HCEC 1CT (cell line): ENCODE data around the gene FOXD4L1.
"Not testable (repeated sequence)": the region's sequence is repeated elsewhere in the genome, so short reads cannot be mapped to it uniquely, and the experiment has no call there.

ENCODE experiments used
- DNase-seq: peaks from one replicate; pipeline ENCODE4 v3.0.0-alpha.2; 2017

The FOXD4L1 gene

DNA sequence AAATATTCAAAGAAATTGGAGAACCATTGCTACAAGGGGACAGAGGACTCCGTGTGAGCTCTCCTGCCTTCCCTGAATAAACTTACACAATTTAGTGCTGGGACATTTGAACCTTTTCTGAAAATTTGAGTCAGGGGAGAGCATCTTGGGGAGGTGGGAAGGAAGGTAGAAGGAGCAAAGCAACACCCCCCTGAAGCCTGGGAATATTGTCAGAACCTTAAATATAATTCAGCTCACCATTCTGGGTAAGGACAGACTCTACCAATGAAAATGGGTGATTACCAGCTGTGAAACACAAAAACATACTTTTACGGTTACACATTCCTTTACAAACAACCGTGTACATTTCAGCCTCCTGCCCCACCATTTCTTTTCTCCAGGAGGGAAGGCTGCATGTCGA, at the start of gene FOXD4L1:
Gene FOXD4L1 (plus strand): TSS at position 301 of the 400 bp plus-strand sequence. CDS start 592 bp downstream, outside the sequence.
- not testable (repeated sequence) for DNase-seq

DNA sequence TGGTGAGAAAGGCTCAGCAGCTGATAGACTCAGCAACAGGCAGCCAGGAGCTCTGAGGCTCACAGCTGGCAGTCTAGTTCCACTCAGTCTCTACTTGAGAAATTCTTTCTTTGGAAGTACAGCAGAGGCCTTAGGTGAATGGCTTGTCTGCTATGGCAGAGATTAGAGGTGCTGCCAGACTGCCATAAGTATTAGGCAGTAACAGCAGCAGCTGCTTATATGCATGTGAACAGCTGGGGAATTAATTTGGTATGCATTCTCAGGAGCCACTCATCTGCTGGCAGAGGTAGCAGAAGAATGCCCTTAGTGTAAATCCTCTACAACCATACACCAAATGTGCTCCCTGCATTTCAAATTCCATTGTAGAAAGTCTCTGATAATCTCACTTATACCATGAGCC, 32.7 kb upstream of the FOXD4L1 start:
- not testable (repeated sequence) for DNase-seq

DNA sequence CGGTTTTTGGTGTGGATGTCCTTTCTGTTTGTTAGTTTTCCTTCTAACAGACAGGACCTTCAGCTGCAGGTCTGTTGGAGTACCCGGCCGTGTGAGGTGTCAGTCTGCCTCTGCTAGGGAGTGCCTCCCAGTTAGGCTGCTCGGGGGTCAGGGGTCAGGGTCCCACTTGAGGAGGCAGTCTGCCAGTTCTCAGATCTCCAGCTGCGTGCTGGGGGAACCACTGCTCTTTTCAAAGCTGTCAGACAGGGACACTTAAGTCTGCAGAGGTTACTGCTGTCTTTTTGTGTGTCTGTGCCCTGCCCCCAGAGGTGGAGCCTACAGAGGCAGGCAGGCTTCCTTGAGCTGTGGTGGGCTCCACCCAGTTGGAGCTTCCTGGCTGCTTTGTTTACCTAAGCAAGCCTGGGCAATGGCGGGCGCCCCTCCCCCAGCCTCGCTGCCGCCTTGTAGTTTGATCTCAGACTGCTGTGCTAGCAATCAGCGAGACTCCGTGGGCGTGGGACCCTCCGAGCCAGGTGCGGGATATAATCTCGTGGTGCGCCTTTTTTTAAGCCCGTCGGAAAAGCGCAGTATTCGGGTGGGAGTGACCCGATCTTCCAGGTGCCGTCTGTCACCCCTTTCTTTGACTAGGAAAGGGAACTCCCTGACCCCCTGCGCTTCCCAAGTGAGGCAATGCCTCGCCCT, 21.6 kb upstream of the FOXD4L1 start:
- DNase-seq = not testable (repeated sequence)

DNA sequence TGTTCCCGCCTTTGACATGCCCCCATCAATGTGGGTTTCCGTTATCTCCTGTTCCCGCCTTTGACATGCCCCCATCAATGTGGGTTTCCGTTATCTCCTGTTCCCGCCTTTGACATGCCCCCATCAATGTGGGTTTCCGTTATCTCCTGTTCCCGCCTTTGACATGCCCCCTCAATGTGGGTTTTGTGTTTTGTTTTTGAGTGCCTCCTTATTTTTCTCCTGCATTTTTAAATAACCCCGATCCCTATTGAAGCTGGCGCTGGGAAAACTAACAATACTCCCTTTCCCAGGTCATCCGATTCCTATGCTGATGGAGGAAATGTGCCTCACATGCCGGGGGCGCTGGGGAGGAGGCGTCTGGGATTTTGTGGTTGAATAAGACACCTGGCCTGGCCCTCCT, 1.9 kb upstream of the FOXD4L1 start:
- not testable (repeated sequence) for DNase-seq

DNA sequence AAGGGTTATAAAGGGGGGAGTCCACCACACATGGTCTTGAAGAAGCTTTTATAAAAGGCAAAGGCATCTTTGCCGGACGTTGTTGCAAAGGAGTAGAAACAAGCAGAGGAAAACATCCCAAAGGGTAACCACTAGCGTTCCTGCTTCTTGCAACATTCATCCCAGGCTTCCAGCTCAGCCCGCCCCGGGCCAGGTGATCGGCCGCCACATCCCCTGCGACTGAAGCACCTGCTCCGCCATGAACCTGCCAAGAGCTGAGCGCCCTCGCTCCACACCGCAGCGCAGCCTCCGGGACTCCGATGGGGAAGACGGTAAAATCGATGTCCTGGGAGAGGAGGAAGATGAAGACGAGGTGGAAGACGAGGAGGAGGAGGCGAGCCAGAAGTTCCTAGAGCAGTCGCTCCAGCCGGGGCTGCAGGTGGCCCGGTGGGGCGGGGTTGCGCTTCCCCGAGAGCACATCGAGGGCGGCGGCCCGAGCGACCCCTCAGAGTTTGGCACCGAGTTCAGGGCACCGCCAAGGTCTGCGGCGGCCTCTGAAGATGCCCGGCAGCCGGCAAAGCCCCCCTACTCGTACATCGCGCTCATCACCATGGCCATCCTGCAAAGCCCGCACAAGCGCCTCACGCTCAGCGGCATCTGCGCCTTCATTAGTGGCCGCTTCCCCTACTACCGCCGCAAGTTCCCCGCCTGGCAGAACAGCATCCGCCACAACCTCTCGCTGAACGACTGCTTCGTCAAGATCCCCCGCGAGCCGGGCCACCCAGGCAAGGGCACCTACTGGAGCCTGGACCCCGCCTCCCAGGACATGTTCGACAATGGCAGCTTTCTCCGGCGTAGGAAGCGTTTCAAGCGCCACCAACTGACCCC, 787 bp downstream of the FOXD4L1 start:
- DNase-seq = not testable (repeated sequence)

DNA sequence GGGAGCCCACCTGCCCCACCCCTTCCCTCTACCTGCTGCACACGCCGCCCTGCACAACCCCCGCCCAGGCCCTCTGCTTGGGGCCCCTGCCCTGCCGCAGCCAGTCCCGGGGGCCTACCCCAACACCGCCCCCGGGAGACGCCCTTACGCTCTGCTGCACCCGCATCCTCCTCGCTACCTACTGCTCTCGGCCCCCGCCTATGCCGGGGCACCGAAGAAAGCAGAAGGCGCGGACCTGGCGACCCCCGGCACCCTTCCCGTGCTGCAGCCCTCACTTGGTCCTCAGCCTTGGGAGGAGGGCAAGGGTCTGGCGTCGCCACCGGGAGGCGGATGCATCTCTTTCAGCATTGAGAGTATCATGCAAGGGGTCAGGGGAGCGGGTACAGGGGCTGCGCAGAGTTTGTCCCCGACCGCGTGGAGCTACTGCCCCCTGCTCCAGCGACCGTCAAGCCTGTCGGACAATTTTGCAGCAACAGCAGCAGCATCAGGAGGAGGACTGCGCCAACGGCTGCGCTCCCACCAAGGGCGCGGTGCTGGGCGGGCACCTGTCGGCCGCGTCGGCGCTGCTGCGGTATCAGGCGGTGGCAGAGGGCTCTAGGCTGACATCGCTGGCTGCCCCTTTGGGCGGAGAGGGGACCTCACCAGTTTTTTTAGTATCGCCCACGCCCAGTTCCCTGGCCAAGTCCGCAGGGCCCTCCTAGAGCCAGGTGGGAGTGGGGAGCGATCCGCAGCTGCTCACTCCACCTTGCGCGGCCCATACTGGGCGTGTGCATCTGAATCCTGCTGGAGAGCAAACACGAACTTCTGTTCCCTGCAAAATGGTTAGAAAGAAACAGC, 1.6 kb downstream of the FOXD4L1 start:
- DNase-seq = not testable (repeated sequence)

DNA sequence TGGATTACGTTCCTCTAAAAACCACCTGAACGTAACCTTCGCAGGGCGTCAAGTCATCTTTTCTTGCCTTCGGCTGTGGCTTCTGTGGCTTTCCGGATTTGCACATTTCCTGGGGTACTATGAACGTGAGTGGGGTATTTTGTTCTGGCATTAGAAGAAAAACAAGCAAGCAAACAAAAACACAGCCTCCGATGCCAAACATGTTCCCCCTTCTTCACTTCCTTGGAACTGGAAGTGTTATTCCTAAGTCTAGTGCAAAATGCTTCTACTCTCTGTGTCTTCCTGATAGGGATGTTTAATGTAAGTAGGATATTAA, 2.2 kb downstream of the FOXD4L1 start:
- DNase-seq = not testable (repeated sequence)

DNA sequence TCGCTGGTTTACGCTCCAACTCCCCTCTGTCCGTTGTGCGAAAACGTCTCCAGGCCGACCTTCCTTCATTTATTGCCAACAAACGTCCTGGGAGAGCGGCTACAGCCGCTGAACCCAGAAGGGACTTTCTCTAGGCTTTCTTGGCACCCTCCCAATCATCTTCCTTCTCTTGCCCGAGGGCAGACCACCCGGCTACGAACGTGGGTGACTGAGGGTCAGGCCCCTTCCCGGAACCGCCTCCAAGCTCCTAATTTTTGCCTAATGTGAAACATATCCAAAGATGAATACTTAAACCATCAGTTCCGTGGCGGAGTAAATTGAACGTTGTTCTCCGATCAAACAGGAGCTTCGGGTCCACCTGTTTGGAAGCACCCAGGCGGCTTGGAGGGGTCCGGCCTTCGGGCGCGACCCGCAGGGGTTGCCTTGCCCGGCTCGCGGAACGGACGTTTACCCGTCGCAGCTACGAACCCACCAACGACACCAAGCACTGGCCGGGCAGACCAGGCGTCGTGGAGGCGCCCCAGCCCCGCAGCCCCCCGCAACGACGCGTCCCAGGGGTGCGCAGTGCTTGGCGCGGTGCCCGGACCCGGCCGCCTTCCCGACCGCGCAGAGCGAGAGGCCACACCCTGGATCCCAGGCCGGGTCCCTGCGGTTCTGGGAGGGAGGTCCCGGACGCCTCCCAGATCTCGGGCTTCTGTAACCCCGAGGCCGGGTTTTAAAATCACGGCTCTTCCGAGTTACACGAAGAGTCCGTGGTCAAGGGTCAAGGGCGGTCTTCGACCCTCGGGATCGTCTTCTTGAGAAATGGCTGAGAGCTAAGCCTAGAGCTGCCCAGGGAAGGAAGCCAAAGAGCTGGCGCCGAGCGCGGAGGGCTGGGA, 4.0 kb downstream of the FOXD4L1 start:
- not testable (repeated sequence) for DNase-seq

DNA sequence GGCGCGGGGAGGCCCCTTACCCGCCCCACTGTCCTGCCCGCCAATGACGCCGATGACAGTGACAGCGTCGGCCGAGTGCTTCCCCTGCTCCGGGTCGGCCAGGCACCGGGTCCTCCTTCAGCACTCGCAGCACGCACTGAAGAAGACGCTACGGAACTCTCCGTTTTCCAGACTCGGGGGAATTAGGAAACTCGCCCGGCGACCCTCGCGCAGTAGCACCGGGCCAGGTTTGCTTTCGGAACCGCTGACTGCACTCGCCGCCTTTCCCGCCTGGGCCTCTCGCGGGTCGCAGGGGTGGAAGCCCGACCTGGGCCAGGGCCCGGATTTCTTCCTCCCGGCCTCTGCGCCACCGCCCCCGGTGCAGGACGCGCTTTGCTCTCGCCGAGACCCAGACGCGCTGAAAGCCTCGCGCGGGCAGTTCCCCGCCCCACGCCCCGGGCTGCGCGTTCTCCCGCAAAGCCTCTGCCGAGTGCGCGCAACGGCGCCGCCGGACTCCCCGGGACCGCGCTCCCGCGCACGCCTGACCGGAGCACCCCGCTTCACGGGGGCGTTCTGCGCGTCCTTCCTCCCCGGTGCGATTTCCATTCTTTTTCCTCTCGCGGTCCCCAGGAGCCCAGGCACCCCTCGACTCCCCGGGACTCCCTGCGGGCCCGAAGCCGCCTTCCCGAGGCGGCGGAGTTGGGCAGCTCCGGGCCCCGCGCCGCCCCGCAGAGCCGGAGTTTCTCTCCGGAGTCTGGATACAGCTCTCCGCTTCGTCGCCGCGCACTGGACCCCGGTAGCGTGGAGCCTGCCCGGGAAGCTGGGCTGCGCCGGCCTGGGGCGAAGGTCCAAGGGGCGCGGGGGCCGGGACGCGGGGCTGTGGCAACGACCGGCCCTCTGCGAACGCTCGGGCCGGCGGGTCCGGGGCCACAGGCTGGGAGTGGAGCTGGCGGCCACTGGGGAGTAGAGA, 4.9 kb downstream of the FOXD4L1 start:
- DNase-seq = not testable (repeated sequence)

DNA sequence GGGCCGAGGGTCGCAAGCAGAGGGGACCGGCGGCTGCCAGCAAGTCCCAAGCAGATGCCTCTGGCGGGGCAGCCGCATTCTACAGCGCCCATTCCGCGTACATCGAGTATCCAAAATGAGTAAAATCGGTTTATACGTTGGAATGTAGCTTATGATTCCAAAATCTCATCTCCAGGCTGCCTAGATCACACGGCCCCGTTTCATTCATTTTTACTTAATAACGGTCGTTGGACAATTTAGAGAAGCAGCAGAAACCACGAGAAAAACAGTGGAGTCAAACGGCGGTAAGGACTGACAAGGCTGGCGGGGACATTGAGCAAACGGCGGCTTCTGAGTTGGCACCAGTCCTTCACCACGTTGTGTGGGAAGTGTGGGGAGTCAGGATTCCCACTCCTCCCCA, 5.6 kb downstream of the FOXD4L1 start:
- DNase-seq = not testable (repeated sequence)

DNA sequence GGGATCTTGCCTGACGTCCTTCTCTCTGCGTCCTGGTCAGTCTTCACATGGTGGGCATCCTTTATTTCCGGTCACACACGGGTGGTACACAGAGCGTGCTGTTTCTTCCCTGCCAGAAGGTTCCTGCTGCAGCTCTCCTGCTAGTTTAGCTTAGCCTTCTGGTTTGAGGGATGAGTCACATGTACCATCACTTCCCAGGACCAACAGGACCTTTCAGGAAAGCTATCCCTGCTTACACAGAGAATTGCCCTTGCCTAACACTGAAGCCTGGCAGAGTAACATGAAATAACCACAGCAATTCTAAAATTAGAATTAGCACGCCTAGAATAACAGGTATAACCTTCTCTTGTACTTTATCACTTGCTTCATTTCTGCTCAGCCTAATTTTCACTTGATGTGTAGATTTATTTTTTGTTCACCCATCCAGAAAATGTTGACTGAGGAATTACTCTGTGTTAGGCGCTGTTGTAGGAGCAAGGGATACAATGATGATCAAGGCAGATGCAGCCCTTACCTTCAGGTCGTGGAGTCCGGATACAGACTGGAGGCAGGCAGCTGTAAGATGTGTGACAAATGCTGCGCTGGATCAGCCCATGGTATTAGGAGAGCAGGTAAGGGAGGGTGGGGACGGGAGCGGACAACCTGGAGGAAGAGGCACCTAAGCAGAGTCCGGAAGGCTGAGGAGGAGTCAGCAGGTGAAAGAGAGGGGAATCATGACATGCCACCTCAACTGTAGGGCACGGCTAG, 9.1 kb downstream of the FOXD4L1 start:
- DNase-seq = not testable (repeated sequence)

DNA sequence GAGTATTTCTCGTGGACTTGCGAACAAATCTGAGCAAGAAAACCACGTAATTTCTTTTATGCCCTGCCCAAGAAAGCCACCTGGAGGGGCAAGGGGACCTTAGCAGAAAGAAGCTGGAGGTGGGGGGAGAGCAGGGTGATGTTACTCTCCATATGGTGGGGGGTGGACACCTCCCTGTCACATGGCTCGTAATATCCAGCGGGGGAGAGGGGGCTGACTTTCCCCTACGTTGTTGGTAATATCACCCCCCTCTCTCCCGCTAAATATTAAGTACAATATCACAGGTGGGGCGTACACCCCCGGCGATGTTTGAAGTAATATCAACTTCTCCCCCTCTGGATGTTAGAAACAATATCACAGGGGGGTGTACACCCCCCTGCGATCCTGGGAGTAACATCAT, 9.7 kb downstream of the FOXD4L1 start:
- DNase-seq = not testable (repeated sequence)

DNA sequence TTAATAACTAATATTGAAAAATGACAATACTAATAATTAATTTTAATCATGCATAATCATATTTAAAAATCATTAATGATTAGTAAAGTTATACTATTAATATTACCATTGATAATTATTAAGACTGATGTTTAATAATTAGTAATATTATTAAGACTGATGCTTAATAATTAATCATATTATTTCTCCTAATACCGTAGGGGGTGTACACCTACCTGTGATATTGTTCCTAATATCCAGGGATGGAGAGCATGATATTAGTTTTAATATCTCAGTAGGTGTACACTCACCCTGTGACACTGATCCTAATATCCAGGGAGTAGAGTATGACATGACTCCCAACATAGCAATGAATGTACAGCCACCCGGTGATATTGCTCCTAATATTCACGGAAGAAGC, 12.4 kb downstream of the FOXD4L1 start:
- not testable (repeated sequence) for DNase-seq

DNA sequence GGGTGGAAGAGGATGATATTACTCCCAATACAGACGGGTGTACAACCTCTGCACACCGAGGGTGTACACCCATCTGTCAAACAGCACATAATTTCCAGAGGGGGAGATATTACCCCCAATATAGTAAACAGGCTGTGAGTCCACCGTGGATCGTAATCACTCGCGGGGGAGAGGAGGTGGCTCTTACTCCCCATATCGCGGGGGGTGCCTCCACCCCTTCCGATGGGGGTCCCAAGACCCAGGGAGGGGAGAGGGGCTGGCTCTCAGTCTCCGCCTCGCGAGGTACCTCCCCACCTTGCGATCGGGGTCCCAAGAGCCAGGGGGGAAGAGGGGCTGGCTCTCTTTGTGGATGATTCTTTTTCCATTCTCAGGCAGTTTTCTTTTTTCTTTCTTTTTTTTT, 13.4 kb downstream of the FOXD4L1 start:
- not testable (repeated sequence) for DNase-seq

DNA sequence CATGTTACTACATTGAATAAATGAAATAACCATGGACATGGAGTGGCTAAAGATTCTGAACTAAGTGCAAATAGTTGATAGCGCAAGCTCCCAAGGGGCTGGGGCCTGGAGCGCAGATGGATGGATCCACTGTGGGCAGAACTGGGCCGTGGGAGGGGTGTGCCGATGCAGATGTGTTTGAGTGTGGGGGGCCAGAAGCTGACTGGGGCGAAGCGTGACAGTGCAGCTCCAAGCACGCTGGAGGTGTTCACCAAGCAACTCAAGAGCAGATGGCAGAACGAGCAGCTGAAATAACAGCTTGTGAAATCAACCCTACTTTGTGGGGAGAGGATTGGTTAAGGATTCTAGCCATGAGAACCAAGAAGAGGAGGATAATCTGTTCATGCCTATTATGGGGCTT, 17.0 kb downstream of the FOXD4L1 start:
- DNase-seq = not testable (repeated sequence)

DNA sequence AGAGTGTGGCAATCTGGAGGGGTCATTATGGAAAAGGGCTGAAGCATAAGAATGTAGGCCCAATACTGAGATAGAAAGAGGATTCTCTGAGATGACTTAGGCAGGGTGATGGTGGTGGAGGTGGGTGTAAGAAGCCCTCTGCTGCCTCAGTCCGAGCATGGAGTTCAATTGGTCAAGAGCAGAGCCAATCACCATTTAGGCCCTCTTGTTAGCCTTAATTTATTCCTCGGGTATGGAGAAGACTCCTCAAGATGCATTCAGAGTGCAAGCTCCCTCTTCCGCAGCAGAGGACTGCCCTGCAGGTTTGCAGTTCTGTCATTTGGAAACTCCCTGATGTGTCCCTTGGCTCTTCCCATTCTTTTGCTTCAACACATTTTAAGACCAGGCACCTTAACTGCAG, 17.5 kb downstream of the FOXD4L1 start:
- not testable (repeated sequence) for DNase-seq

DNA sequence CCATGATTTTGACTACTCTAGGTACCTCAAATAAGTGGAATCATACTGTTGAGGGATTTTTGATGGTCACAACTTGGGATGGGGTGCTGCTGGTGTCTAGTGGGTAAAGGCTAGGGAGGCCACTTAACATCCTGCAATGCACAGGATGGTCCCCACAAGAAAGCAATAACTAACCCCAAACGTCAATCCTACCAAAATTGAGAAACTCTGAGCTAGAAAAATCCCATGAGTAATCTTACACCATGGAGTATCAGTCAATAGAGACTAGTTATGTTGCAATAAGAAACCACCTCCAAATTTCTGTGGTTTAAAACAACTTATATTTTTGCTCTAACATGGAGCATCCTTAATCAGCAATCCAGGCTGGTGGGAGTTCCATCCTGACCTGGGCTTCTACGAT, 18.6 kb downstream of the FOXD4L1 start:
- not testable (repeated sequence) for DNase-seq

DNA sequence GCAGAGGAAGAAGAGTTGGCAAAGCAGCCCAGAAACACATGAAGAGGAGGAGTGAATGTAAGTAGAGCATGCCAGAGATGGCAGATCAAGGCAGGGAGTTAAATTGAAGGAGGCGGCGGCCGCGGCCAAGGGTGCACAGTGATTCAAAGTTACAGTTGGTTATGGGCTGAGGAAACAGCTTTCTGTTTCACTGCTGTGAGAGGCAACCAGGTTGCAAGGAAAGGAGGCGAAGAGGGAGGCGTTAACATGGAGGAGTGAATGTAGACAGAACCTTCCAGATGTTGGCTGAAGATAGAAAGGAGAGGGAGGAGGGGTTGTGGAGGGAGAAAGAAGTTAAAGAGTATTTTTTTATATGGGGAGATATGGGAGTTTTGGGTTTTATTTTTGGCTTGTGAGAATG, 22.4 kb downstream of the FOXD4L1 start:
- DNase-seq = not testable (repeated sequence)

DNA sequence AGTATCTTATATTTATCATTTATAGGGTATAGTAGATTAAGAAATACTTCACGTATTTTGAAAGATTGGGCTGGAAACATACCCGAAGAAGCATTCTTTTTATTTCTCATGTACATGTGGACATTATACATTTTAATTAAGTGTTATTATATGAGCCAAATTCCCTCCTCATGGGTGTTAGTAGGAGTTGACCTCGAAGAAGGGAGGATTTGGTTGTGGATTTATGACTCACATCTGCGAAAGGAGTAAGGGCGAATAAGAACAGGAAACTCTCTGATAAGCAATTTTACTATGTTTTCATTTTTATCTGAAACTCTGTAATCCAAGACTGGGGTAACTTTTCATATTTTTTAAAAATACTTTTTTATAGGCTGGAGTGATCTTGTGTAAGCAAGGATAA, 23.0 kb downstream of the FOXD4L1 start:
- DNase-seq = not testable (repeated sequence)

DNA sequence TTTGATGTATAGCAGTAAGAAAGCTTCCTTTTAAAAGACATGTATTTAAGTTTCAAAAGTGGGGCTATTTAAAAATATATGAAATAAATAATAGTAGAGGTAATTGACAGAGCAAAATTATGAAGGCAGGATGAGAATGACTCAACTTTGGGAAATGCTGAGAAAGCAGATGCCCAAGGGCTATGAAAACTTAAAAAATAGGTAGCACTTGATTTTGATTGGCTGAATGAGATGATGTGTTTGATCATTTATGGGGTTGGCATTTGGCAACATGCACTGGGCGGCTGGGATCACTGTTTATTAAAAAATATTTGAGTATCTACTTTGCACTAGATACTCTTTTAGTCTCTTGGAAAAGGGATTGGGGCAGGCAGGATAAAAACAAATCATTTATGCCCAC, 26.5 kb downstream of the FOXD4L1 start:
- DNase-seq = not testable (repeated sequence)
